ENCODE results near the gene ACP1.

DNA sequence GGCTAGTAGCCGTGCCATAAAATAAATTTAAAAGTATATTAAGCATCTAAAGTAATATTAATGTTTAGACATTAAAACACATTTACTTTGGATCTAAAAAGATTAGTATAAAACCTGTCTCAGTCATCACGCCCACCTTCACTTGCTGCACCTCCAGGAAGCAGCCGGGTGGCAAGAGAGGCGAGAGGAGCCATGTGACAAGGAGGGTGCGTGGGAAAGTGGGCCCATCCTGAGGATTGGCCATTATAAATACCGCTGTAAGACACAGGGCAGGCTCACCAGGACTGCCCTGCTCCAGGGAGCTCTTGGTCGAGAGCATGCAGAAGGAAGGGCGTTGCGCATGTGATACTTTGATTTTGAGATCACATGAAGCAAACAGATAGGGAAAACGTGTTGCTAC is 57.6 kb downstream of the ACP1 start:
- no peak for TF ChIP-seq KDM1A (IDR thresholded peaks at IDR 0.05; ENCODE audit: low read depth)
- no peak for TF ChIP-seq SMC3 (IDR thresholded peaks at IDR 0.05)
- no peak for TF ChIP-seq NR3C1 (IDR thresholded peaks at IDR 0.05)
- TF ChIP-seq SREBF2 (IDR thresholded peaks at IDR 0.05) = no peak
- TF ChIP-seq, protein P1, sequence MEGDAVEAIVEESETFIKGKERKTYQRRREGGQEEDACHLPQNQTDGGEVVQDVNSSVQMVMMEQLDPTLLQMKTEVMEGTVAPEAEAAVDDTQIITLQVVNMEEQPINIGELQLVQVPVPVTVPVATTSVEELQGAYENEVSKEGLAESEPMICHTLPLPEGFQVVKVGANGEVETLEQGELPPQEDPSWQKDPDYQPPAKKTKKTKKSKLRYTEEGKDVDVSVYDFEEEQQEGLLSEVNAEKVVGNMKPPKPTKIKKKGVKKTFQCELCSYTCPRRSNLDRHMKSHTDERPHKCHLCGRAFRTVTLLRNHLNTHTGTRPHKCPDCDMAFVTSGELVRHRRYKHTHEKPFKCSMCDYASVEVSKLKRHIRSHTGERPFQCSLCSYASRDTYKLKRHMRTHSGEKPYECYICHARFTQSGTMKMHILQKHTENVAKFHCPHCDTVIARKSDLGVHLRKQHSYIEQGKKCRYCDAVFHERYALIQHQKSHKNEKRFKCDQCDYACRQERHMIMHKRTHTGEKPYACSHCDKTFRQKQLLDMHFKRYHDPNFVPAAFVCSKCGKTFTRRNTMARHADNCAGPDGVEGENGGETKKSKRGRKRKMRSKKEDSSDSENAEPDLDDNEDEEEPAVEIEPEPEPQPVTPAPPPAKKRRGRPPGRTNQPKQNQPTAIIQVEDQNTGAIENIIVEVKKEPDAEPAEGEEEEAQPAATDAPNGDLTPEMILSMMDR (IDR thresholded peaks at IDR 0.05) = no peak
- TF ChIP-seq PHF8 (IDR thresholded peaks at IDR 0.05; ENCODE audit: borderline replicate concordance, low read depth) = no peak
- no peak for TF ChIP-seq EP300 (IDR thresholded peaks at IDR 0.05)
- no peak for TF ChIP-seq NFE2L2 (conservative IDR thresholded peaks at IDR 0.05; ENCODE audit: low read length)
- no peak for TF ChIP-seq POLR2A (IDR thresholded peaks at IDR 0.05; ENCODE audit: low read length)
- TF ChIP-seq, protein P2, sequence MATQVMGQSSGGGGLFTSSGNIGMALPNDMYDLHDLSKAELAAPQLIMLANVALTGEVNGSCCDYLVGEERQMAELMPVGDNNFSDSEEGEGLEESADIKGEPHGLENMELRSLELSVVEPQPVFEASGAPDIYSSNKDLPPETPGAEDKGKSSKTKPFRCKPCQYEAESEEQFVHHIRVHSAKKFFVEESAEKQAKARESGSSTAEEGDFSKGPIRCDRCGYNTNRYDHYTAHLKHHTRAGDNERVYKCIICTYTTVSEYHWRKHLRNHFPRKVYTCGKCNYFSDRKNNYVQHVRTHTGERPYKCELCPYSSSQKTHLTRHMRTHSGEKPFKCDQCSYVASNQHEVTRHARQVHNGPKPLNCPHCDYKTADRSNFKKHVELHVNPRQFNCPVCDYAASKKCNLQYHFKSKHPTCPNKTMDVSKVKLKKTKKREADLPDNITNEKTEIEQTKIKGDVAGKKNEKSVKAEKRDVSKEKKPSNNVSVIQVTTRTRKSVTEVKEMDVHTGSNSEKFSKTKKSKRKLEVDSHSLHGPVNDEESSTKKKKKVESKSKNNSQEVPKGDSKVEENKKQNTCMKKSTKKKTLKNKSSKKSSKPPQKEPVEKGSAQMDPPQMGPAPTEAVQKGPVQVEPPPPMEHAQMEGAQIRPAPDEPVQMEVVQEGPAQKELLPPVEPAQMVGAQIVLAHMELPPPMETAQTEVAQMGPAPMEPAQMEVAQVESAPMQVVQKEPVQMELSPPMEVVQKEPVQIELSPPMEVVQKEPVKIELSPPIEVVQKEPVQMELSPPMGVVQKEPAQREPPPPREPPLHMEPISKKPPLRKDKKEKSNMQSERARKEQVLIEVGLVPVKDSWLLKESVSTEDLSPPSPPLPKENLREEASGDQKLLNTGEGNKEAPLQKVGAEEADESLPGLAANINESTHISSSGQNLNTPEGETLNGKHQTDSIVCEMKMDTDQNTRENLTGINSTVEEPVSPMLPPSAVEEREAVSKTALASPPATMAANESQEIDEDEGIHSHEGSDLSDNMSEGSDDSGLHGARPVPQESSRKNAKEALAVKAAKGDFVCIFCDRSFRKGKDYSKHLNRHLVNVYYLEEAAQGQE (IDR thresholded peaks at IDR 0.05) = no peak
- no peak for TF ChIP-seq RNF2 (IDR thresholded peaks at IDR 0.05; ENCODE audit: borderline replicate concordance, low read depth)
- TF ChIP-seq CBX2 (IDR thresholded peaks at IDR 0.05; ENCODE audit: borderline replicate concordance, low read depth) = no peak
- no peak for TF ChIP-seq CHD2 (IDR thresholded peaks at IDR 0.05; ENCODE audit: low read length, partially characterized antibody)
